ENCODE results near the gene CLEC2L. TPM values are rescaled to one million over a fixed set of nuclear protein-coding genes. Genes with fewer than 3 reads are reported as not detected.
A peak's percentile ranks its signal among the peaks of the same experiment; 100 is the strongest.

The CLEC2L gene
- polyA plus RNA-seq, 3 donors, result not detected

DNA sequence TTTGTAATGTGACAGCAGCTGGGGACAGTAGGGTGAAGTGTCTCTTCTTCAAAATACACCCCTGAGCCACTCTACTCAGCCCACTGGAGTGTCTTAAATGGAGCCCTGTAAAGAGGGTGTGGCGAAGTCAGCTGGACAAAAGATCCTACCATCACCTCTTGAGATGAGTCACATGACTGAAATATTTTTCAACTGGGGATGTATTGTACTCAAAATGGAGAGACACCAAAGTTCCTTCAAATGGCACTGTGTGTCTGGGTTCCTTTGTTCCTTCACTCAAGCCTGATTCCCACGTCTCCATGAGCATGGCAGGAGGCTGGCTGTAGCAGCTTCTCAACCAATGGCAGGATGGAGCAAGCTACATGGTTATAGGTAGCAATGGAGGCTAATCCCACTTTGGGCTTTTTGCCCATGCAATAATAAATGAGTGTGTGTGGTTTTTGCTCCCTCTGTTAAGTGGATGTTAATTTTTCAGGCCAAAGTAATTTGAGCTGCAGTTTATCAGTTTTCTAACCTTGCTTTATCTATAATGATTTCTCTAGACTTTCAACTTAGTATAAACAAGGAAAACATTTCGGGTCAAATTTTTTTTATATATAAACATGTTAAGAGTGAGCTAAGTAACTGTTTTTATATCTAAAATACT, 68.2 kb downstream of the CLEC2L start:
- H3K4me1 Mint-ChIP-seq, result peaks cover 12% of the 10 kb centered on the region
- peaks cover 22% of the 10 kb centered on the region for H4K20me1 ChIP-seq (ENCODE audit: insufficient read depth, low read length)
- WGBS (ENCODE audit: insufficient coverage), result no CpG with 5 or more reads among the region's 3 CpGs
- H3K79me2 ChIP-seq (ENCODE audit: insufficient read depth, low read length), result no peaks in the 10 kb centered on the region
- no peak overlapping the region for H3K27ac ChIP-seq (ENCODE audit: low read depth in 1 of 2, low read length in 2 of 2)
- no peaks in the 10 kb centered on the region for H3K9me3 ChIP-seq (replicated peaks in 1 of 2; ENCODE audit: control insufficient read depth in 1 of 2, insufficient read depth in 1 of 2, low read length in 2 of 2)
- no peak overlapping the region for H2AFZ ChIP-seq (ENCODE audit: insufficient read depth, low read depth, low read length, poor library complexity, severe bottlenecking)
- H3K4me2 ChIP-seq (replicated peaks; ENCODE audit: extremely low read depth, low read length, poor library complexity, severe bottlenecking), result no peak overlapping the region
- peaks cover 8% of the 10 kb centered on the region in 2 donors for H3K4me1 ChIP-seq (ENCODE audit: control insufficient read depth in 1 of 2, insufficient read depth in 2 of 2, low read length in 2 of 2)
- TF ChIP-seq CTCF (IDR thresholded peaks at IDR 0.05), result no peak
- H3K4me3 ChIP-seq (replicated peaks in 1 of 3; ENCODE audit: low read depth in 2 of 3, low read length in 3 of 3), result no peak overlapping the region
- peak overlapping the region in 1 of 7 donors; percentile 57 for H3K27ac Mint-ChIP-seq
- intact Hi-C loops (cut with micrococcal nuclease), result no loop called here
- H3K36me3 Mint-ChIP-seq, result peaks cover 82 to 93% of the 10 kb centered on the region in 2 donors
- H3K36me3 ChIP-seq (replicated peaks in 1 of 2; ENCODE audit: control insufficient read depth in 1 of 2, insufficient read depth in 2 of 2, low read length in 2 of 2), result peaks cover 84 to 97% of the 10 kb centered on the region in 2 donors
- H3K9ac ChIP-seq (ENCODE audit: insufficient read depth, low read length, poor library complexity, severe bottlenecking), result no peak overlapping the region
- no peaks in the 10 kb centered on the region for H3K27me3 ChIP-seq (ENCODE audit: control insufficient read depth in 2 of 2, insufficient read depth in 2 of 2, low read length in 2 of 2)
- H3K4me3 Mint-ChIP-seq, result no peak overlapping the region
- no peaks in the 10 kb centered on the region for H3K9me3 Mint-ChIP-seq
- H3K27me3 Mint-ChIP-seq (ENCODE audit: low read depth in 3 of 3), result peaks cover 0 to under 1% (median 0%) of the 10 kb centered on the region in 3 donors
- DNase-seq, result no peak

GRCh38 chr7:139592801-139593461, 69.4 kb downstream of the CLEC2L start:
- H3K4me3 Mint-ChIP-seq, result no peak overlapping the region
- intact Hi-C loops (cut with micrococcal nuclease), result no loop called here
- 94% methylated on average over 3 of the region's 4 CpGs for WGBS (ENCODE audit: insufficient coverage)
- Histone ChIP-seq H3K27ac (ENCODE audit: low read depth in 1 of 2, low read length in 2 of 2) (no peak overlapping the region), H3K4me2 (replicated peaks; ENCODE audit: extremely low read depth, low read length, poor library complexity, severe bottlenecking) (no peak overlapping the region), H3K36me3 (replicated peaks in 1 of 2; ENCODE audit: control insufficient read depth in 1 of 2, insufficient read depth in 2 of 2, low read length in 2 of 2) (peaks cover 85 to 99% of the 10 kb centered on the region in 2 donors), H4K20me1 (ENCODE audit: insufficient read depth, low read length) (peaks cover 20% of the 10 kb centered on the region), H3K9me3 (replicated peaks in 1 of 2; ENCODE audit: control insufficient read depth in 1 of 2, insufficient read depth in 1 of 2, low read length in 2 of 2) (no peaks in the 10 kb centered on the region), H3K79me2 (ENCODE audit: insufficient read depth, low read length) (no peaks in the 10 kb centered on the region), H3K4me1 (ENCODE audit: control insufficient read depth in 1 of 2, insufficient read depth in 2 of 2, low read length in 2 of 2) (peaks cover 8% of the 10 kb centered on the region in 2 donors), H3K9ac (ENCODE audit: insufficient read depth, low read length, poor library complexity, severe bottlenecking) (no peak overlapping the region), H3K27me3 (ENCODE audit: control insufficient read depth in 2 of 2, insufficient read depth in 2 of 2, low read length in 2 of 2) (no peaks in the 10 kb centered on the region), H2AFZ (ENCODE audit: insufficient read depth, low read depth, low read length, poor library complexity, severe bottlenecking) (no peak overlapping the region), H3K4me3 (replicated peaks in 1 of 3; ENCODE audit: low read depth in 2 of 3, low read length in 3 of 3) (no peak overlapping the region)
- no peaks in the 10 kb centered on the region for H3K9me3 Mint-ChIP-seq
- no peaks in the 10 kb centered on the region for H3K27me3 Mint-ChIP-seq (ENCODE audit: low read depth in 3 of 3)
- no peak overlapping the region for H3K27ac Mint-ChIP-seq
- H3K4me1 Mint-ChIP-seq, result peaks cover 12% of the 10 kb centered on the region
- TF ChIP-seq CTCF (IDR thresholded peaks at IDR 0.05), result no peak
- peaks cover 88 to 94% of the 10 kb centered on the region in 2 donors for H3K36me3 Mint-ChIP-seq
- DNase-seq, result no peak
